Left lung (tissue), 10 donors: ENCODE results near the gene LRP1-AS. TPM values are rescaled to one million over a fixed set of nuclear protein-coding genes. Genes with fewer than 3 reads are reported as not detected.
A peak's percentile ranks its signal among the peaks of the same experiment; 100 is the strongest.

Experiments
- ATAC-seq: fragments of 200-7000 bp; cut with Tn5 transposase; one replicate; pipeline ENCODE4 v1.9.1; 2020; ENCODE audit warnings: moderate library complexity
- DNase-seq, 4 donors: peaks; one replicate each; pipeline ENCODE4 v3.0.0-alpha.2; 2013 to 2020
- H3K27ac ChIP-seq, 2 donors: fragments of 200-600 bp; sonication (generic) in 1 of 2; one replicate each; pipeline versions ENCODE4 v1.5.0 to v1.8.0; 2020 to 2021
- H3K27me3 ChIP-seq, 2 donors: fragments of 200-600 bp; sonication (generic) in 1 of 2; one replicate each; pipeline versions ENCODE4 v1.5.0 to v1.8.0; 2020 to 2021
- H3K36me3 ChIP-seq, 2 donors: fragments of 200-600 bp; sonication (generic) in 1 of 2; one replicate each; pipeline versions ENCODE4 v1.5.0 to v1.8.0; 2020 to 2021
- H3K4me1 ChIP-seq, 2 donors: fragments of 200-600 bp; one replicate each; pipeline ENCODE4 v1.8.0; 2021
- H3K4me3 ChIP-seq, 2 donors: fragments of 200-600 bp; sonication (generic) in 1 of 2; one replicate each; pipeline versions ENCODE4 v1.5.0 to v1.8.0; 2020 to 2021; ENCODE audit warnings: mild to moderate bottlenecking in 1 of 2
- H3K9me3 ChIP-seq, 2 donors: fragments of 200-600 bp; sonication (generic) in 1 of 2; one replicate each; pipeline versions ENCODE4 v1.5.0 to v1.8.0; 2020 to 2021
- intact Hi-C, 2 donors: fragments of 100-400 bp; cut with DNase I; formaldehyde crosslinking; loops; one replicate each; pipeline versions ENCODE4 v1.11.2 to v1.14.2; 2022
- polyA plus RNA-seq, 6 donors: library from polyadenylated mRNA; unstranded; fragments of 120-200 nt; gene quantifications; one replicate each; pipeline ENCODE4 v1.2.1, GENCODE V29; 2013; ENCODE audit not compliant: insufficient read length in 6 of 6
- total RNA-seq, 2 donors: library from RNA; stranded (reverse); fragmentation: NEBNext Ultra II Directional; extraction: Animal tissue kit (Norgen Biotek cat#: 25700); gene quantifications; one replicate each; pipeline ENCODE4 v1.2.1, GENCODE V29; 2021
- TF ChIP-seq, protein P1 (sequence below), 2 donors: fragments of 200-600 bp; sonication (generic) in 1 of 2; IDR thresholded peaks; one replicate each; pipeline versions ENCODE4 v1.5.0 to v1.8.0; 2021; ENCODE audit warnings: antibody characterized with exemption in 2 of 2
- donor health status: DM: no; HTN: yes; CAD: no.
- donor health status: DM: no; HTN: no; CAD: no.

Gene LRP1-AS
- total and polyA plus RNA-seq, 8 donors = 0.24 to 1.0 (median 0.69) TPM; not detected in 3

DNA sequence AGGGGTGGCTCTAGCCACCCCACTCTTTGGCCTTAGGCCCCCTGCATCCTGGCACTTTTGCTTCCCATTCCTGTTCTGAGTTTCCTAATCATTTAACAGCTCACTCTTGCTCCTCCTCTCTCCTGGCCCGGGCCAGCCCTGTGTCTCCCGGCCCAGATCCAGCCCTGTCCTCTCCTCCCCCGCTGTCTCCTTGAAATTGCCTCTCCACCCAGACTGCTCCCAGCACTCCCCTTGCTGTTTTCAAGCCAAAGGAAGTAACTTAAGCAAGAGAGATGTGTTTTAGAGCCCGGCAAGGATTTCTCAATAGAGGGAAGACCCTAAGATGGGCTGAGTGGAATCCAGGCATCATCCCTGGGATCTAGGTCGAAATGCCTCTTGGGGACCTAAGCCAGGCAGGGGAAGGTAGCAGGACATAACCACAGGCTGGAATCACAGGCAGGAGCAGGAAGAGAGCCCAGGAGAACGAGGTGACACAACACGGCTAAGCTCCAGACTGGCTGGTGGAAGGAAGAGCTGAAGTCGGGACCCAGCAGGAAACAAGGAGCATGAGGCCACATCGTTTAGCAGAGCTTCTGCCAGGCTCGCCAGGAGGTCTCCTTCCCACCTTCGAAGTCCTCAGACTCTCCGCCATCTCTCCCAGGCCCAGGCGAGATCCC lies 2.0 kb upstream of the LRP1-AS start:
- H3K4me3 ChIP-seq = no peak overlapping the region
- DNase-seq = peak in 2 of 4 donors; percentile 82 to 91
- peak overlapping the region; percentile 73 to 76 for H3K27ac ChIP-seq
- no peaks in the 10 kb centered on the region for H3K27me3 ChIP-seq
- TF ChIP-seq, protein P1, sequence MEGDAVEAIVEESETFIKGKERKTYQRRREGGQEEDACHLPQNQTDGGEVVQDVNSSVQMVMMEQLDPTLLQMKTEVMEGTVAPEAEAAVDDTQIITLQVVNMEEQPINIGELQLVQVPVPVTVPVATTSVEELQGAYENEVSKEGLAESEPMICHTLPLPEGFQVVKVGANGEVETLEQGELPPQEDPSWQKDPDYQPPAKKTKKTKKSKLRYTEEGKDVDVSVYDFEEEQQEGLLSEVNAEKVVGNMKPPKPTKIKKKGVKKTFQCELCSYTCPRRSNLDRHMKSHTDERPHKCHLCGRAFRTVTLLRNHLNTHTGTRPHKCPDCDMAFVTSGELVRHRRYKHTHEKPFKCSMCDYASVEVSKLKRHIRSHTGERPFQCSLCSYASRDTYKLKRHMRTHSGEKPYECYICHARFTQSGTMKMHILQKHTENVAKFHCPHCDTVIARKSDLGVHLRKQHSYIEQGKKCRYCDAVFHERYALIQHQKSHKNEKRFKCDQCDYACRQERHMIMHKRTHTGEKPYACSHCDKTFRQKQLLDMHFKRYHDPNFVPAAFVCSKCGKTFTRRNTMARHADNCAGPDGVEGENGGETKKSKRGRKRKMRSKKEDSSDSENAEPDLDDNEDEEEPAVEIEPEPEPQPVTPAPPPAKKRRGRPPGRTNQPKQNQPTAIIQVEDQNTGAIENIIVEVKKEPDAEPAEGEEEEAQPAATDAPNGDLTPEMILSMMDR (IDR thresholded peaks at IDR 0.05) = no peak
- intact Hi-C loops = no loop called here
- peaks cover 40 to 98% of the 10 kb centered on the region in 2 donors for H3K4me1 ChIP-seq
- H3K36me3 ChIP-seq = peaks cover 0 to 41% of the 10 kb centered on the region in 2 donors
- ATAC-seq = peak; percentile 75
- H3K9me3 ChIP-seq = no peaks in the 10 kb centered on the region

DNA sequence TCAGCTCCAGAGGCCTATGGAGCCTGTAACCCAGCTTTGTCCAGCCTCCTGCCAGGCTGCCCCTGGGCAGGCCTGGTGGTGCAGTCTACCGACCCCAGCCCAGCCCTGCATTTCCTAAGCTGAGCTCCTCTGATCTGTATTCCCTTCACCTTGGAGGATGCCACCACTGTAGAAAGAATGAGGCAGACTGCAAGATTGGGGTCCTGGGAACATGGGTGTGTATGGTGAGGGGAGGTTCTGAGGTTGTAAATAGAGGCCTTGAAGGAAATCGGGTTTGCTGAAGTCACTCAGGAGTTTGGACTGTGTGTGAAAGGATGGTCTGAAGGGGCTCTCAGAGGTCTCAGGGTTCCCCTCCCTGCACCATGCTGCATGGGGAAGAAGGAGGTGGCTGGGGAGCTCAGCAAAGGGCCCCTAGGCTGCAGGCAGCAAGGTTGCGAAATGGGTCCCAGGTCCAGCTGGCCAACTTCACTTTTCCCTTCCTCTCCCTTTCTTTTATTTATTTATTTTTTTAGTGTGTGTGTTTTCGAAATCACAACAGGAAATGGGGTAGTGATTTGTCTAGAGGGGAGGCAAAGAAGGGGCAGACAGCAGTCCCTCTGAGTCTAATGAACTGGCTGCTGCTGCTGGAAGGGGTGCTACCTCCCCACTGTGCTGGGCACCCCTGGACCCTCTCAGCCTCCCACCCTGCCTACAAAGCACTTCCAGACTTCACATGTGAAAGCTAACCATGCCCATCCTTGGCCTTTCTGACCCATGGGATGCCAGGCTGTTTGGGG lies 1.2 kb upstream of the LRP1-AS start:
- no peaks in the 10 kb centered on the region for H3K27me3 ChIP-seq
- peak overlapping the region; percentile 73 to 76 for H3K27ac ChIP-seq
- H3K4me3 ChIP-seq = no peak overlapping the region
- DNase-seq = peak in 3 of 4 donors; percentile 79 to 90 (median 83)
- TF ChIP-seq, protein P1 (IDR thresholded peaks at IDR 0.05) = no peak
- peaks cover 0 to 41% of the 10 kb centered on the region in 2 donors for H3K36me3 ChIP-seq
- ATAC-seq = peak; percentile 56
- intact Hi-C loops = no loop called here
- no peaks in the 10 kb centered on the region for H3K9me3 ChIP-seq
- peaks cover 40 to 98% of the 10 kb centered on the region in 2 donors for H3K4me1 ChIP-seq

DNA sequence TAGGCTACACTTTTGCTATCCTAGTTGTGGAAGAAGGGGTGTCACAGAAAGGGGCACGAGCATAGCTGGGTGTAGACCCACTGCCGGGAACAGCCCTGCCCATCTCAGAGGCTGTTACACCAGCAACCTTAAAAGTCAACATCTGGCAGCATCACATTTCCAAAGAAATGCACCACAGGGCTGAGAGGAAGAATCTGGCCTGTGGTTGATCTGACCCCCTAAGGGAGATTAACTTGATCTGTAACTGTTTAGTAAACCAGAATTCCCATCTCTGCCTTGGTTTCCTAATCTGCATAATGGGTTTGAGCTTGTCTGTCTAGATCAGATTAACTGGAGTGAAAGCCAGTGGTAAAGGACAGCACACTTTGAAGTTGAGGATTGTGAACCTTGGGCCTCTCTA lies 1.3 kb downstream of the LRP1-AS start:
- H3K27me3 ChIP-seq = no peaks in the 10 kb centered on the region
- DNase-seq (no peak), ATAC-seq (no peak)
- H3K9me3 ChIP-seq = no peaks in the 10 kb centered on the region
- TF ChIP-seq, protein P1 (IDR thresholded peaks at IDR 0.05) = no peak
- intact Hi-C loops = no loop called here
- no peak overlapping the region for H3K4me3 ChIP-seq
- no peak overlapping the region for H3K27ac ChIP-seq
- peaks cover 32 to 84% of the 10 kb centered on the region in 2 donors for H3K4me1 ChIP-seq
- peaks cover 0 to 66% of the 10 kb centered on the region in 2 donors for H3K36me3 ChIP-seq

DNA sequence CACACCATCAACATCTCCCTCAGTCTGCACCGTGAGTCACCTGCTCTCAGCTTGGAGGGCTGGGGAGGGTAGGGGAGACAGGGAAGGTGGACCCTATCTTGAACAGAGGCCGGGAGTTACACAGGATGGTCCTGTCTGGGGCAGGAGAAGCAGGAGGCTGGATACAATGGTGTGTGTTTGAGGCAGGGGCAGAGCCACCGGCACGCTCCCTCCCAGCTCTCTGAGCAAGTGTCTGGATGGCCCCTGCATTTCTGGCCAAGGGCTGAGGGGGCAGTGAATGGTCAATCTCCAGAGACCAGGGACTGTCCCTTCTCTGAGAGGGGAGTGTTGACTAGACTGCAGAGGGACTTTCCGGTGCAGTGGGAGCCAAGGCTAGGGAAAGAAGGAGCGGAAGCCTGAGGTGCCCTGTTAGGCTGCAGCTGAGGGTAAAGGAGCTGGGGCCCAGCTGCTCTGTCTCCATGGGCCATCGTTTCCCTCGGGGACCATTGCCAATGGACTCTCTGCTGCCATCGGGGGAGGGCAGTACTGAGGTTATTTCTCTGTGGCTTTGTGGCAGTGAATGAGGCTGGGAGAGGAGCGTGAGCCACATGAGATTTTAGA lies 1.9 kb downstream of the LRP1-AS start:
- H3K27ac ChIP-seq = no peak overlapping the region
- no peak for ATAC-seq
- no peaks in the 10 kb centered on the region for H3K27me3 ChIP-seq
- intact Hi-C loops = no loop called here
- peaks cover 0 to 72% of the 10 kb centered on the region in 2 donors for H3K36me3 ChIP-seq
- H3K9me3 ChIP-seq = no peaks in the 10 kb centered on the region
- no peak overlapping the region for H3K4me3 ChIP-seq
- TF ChIP-seq, protein P1 (IDR thresholded peaks at IDR 0.05) = no peak
- peaks cover 26 to 83% of the 10 kb centered on the region in 2 donors for H3K4me1 ChIP-seq
- DNase-seq = no peak

DNA sequence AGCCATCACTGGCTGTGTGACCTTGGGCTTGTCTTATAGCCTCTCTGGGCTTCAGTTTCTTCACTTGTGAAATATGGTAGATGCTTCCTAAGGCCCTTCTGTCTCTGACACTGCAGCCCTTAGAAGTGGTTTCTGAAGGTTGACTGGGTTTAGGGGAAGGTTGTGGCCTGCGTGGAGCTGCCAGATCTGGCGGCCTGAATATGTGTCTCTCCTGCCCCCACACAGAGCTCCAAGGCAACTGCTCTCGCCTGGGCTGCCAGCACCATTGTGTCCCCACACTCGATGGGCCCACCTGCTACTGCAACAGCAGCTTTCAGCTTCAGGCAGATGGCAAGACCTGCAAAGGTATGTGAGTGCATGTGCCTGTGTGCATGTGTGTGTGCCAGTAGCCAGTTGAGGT lies 4.0 kb downstream of the LRP1-AS start:
- H3K27me3 ChIP-seq = no peaks in the 10 kb centered on the region
- no peak overlapping the region for H3K4me3 ChIP-seq
- intact Hi-C loops = no loop called here
- H3K36me3 ChIP-seq = peaks cover 0 to 88% of the 10 kb centered on the region in 2 donors
- DNase-seq (no peak), ATAC-seq (no peak)
- H3K4me1 ChIP-seq = peaks cover 15 to 81% of the 10 kb centered on the region in 2 donors
- no peaks in the 10 kb centered on the region for H3K9me3 ChIP-seq
- TF ChIP-seq, protein P1 (IDR thresholded peaks at IDR 0.05) = no peak
- no peak overlapping the region for H3K27ac ChIP-seq
